Panc1 (cell line): ENCODE data around the gene SUFU. TPM values are rescaled to one million over a fixed set of nuclear protein-coding genes. Genes with fewer than 3 reads are reported as not detected.

Source experiments
- ATAC-seq: fragments of 200-7000 bp; cut with Tn5 transposase; 2 replicates; pipeline ENCODE4 v1.9.1; 2020; ENCODE audit warnings: mild to moderate bottlenecking, moderate library complexity
- BruUV-seq: library from RNA; stranded (reverse); fragments of 400-500 nt; replicated peaks from 2 replicates; lab custom pipeline; 2021; lab: Mats Ljungman, UMichigan
- CTCF ChIA-PET: fragments of 300-600 bp; sonication (Branson Sonifier 250); formaldehyde crosslinking; loops from one replicate; lab custom pipeline; 2022; ENCODE audit warnings: antibody characterized with exemption; lab: Charles Lee
- POLR2A ChIA-PET: fragments of 300-600 bp; sonication (Branson Sonifier 250); formaldehyde crosslinking; loops from one replicate; lab custom pipeline; 2022; ENCODE audit warnings: antibody characterized with exemption; lab: Charles Lee
- DNase-seq: peaks from one replicate; pipeline ENCODE4 v3.0.0-alpha.2; 2010; ENCODE audit warnings: low read depth, low spot score
- H3K27ac ChIP-seq: 2 replicates; pipeline ENCODE4 v1.5.1; 2011; ENCODE audit warnings: mild to moderate bottlenecking, low read length, inconsistent platforms
- H3K27me3 ChIP-seq: fragments of 200-500 bp; sonication (Bioruptor generic); 2 replicates; pipeline ENCODE4 v1.6.0; 2014; ENCODE audit warnings: low read length, inconsistent platforms; ENCODE audit not compliant: control insufficient read depth, insufficient read depth
- H3K36me3 ChIP-seq: fragments of 200-500 bp; sonication (Bioruptor generic); 2 replicates; pipeline ENCODE4 v1.5.1; 2014; ENCODE audit warnings: inconsistent platforms, mild to moderate bottlenecking, low read length, moderate library complexity; ENCODE audit not compliant: control insufficient read depth, insufficient read depth
- H3K4me1 ChIP-seq: 2 replicates; pipeline ENCODE4 v1.5.1; 2011; ENCODE audit warnings: inconsistent platforms, mild to moderate bottlenecking, low read length, moderate library complexity; ENCODE audit not compliant: control insufficient read depth, insufficient read depth
- H3K4me3 ChIP-seq, 2 experiments: 2 replicates each; pipeline ENCODE4 v1.5.1; 2011 to 2012; ENCODE audit warnings: low read depth in 2 of 2, low read length in 2 of 2, mild to moderate bottlenecking in 2 of 2, inconsistent platforms in 1 of 2, moderate library complexity in 1 of 2
- H3K9me3 ChIP-seq: fragments of 200-500 bp; sonication (Bioruptor generic); 2 replicates; pipeline ENCODE4 v1.5.1; 2014; ENCODE audit warnings: low read depth, mild to moderate bottlenecking, inconsistent platforms, low read length, moderate library complexity; ENCODE audit not compliant: control insufficient read depth, insufficient read depth
- CTCF ChIP-seq: fragments of 450-650 bp; IDR thresholded peaks from 2 replicates; pipeline ENCODE4 v1.5.1; 2017; ENCODE audit warnings: mild to moderate bottlenecking
- POLR2AphosphoS5 ChIP-seq: IDR thresholded peaks from 2 replicates; pipeline ENCODE4 v1.6.1; 2012; ENCODE audit warnings: mild to moderate bottlenecking, low read depth, low read length, moderate library complexity
- REST ChIP-seq, 2 experiments: IDR thresholded peaks; 2 replicates each; pipeline ENCODE4 v1.6.1; 2011 to 2012; ENCODE audit warnings: low read depth in 2 of 2, control low read depth in 1 of 2, low read length in 1 of 2, mild to moderate bottlenecking in 1 of 2, moderate library complexity in 1 of 2; ENCODE audit not compliant: insufficient read depth in 1 of 2
- SIN3A ChIP-seq: IDR thresholded peaks from 2 replicates; pipeline ENCODE4 v1.6.1; 2012; ENCODE audit warnings: low read depth, mild to moderate bottlenecking, low read length, moderate library complexity, borderline replicate concordance; ENCODE audit not compliant: insufficient read depth
- TCF7L2 ChIP-seq: IDR thresholded peaks from 2 replicates; pipeline ENCODE4 v1.6.1; 2011; ENCODE audit warnings: mild to moderate bottlenecking, low read depth, low read length, inconsistent platforms
- in situ Hi-C: cut with HindIII; loops from 2 replicates; pipeline ENCODE4 v1.10.0; 2016; ENCODE audit warnings: low sequenced_read_pairs, low pct_unique_long_range_greater_than_20kb
- intact Hi-C: fragments of 100-400 bp; cut with micrococcal nuclease; formaldehyde crosslinking; loops from one replicate; pipeline ENCODE4 v1.10.0; 2022; ENCODE audit not compliant: unreplicated experiment
- total RNA-seq: library from RNA; stranded (reverse); gene quantifications from one replicate; pipeline ENCODE4 v1.2.1, GENCODE V29; 2021; ENCODE audit not compliant: unreplicated experiment

SUFU gene
- total RNA-seq, 1 experiment from 2014 or later = 9.5 TPM

- H3K27me3 ChIP-seq = no peaks in the 10 kb centered on the region
- intact Hi-C loops = loop anchor here (5.0 kb wide), 1 partner anchor 44 kb away; the partner anchor contains the start of gene CUEDC2
- in situ Hi-C loops = no loop called here
- no peak for DNase-seq
- H3K4me1 ChIP-seq = no peaks in the 10 kb centered on the region
- POLR2A ChIA-PET = no interaction called here
- H3K27ac ChIP-seq = no peak overlapping the region
- no peaks in the 10 kb centered on the region for H3K36me3 ChIP-seq
- TF ChIP-seq TCF7L2 (no peak), SIN3A (no peak), POLR2AphosphoS5 (no peak), REST (IDR thresholded peaks at IDR 0.05; ENCODE audit: insufficient read depth in 1 of 2, low read depth in 2 of 2, low read length in 1 of 2) (no peak), CTCF (no peak)
- H3K9me3 ChIP-seq = no peaks in the 10 kb centered on the region
- H3K4me3 ChIP-seq = no peak overlapping the region
- CTCF ChIA-PET = interaction anchor here (0.6 kb wide), 1 partner anchor 115 kb away, joined by 10 read pairs; no protein-coding TSS in a partner anchor
- 0 out of 2 replicates have a peak, but pooled peaks have one; percentile 3 for ATAC-seq
- BruUV-seq = no TSS peak
Observed at GRCh38 chr10:102476466-102477141, 27.2 kb upstream of the SUFU start.

DNA sequence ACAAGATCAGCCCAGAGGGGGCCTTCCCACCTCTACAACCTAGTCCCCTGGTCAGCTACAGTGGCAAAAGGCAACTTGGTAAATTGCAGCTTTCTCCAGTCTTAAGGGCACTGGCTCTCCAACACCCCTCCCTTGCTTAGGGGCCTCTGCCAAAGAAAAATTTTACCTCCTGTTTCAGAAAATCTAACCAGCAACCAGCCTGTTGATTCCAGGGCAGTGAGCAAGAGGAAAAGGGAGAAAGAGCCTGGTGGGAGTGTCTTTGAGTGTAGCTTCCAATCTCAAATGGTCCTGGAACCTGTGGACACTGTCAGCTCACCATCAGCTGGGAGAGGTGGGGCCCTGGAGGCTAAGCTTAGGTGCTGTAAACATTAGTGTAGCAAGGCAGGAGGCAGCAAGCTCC lies 24.1 kb upstream of the SUFU start:
- Histone ChIP-seq H3K9me3 (no peaks in the 10 kb centered on the region), H3K4me1 (no peaks in the 10 kb centered on the region), H3K27me3 (no peaks in the 10 kb centered on the region), H3K27ac (no peak overlapping the region), H3K36me3 (peaks cover 12% of the 10 kb centered on the region; the same call in 1 of the 2 replicates), H3K4me3 (no peak overlapping the region)
- ChIA-PET CTCF (interaction anchor here (0.6 to 2.1 kb wide), 3 partner anchors 47 to 247 kb away, joined by 3 to 11 read pairs (median 7); partner anchors contain the start of gene CUEDC2), POLR2A (no interaction called here)
- DNase-seq (no peak), ATAC-seq (no peak)
- intact Hi-C loops (loop anchor here (5.0 kb wide), 1 partner anchor 47 kb away; the partner anchor contains the start of gene CUEDC2), in situ Hi-C loops (no loop called here)
- TF ChIP-seq CTCF = no peak
- no peak for TF ChIP-seq REST (IDR thresholded peaks at IDR 0.05; ENCODE audit: insufficient read depth in 1 of 2, low read depth in 2 of 2, low read length in 1 of 2)
- no peak for TF ChIP-seq TCF7L2
- no peak for TF ChIP-seq POLR2AphosphoS5
- TF ChIP-seq SIN3A = no peak
- BruUV-seq = no TSS peak
